GM12878 (cell line): Measurements from ENCODE around the gene ZBTB32. TPM values are rescaled to one million over a fixed set of nuclear protein-coding genes. Genes with fewer than 3 reads are reported as not detected.

ENCODE experiments used
- DPF2 ChIP-seq: fragments of 450-650 bp; IDR thresholded peaks from 2 replicates; pipeline ENCODE4 v1.6.1; 2017; ENCODE audit warnings: mild to moderate bottlenecking
- ESRRA ChIP-seq: IDR thresholded peaks from 2 replicates; pipeline ENCODE4 v1.6.1; 2012; ENCODE audit warnings: mild to moderate bottlenecking, low read length, improper control_type of control experiment
- MTA3 ChIP-seq: IDR thresholded peaks from 2 replicates; pipeline ENCODE4 v1.6.1; 2012; ENCODE audit warnings: low read length, inconsistent platforms, borderline replicate concordance
- PAX5 ChIP-seq: IDR thresholded peaks from 2 replicates; pipeline ENCODE4 v1.6.1; 2011; ENCODE audit warnings: low read depth, low read length, borderline replicate concordance
- PAX8 ChIP-seq: fragments of 450-650 bp; IDR thresholded peaks from 2 replicates; pipeline ENCODE4 v1.6.1; 2017; ENCODE audit warnings: mild to moderate bottlenecking, moderate library complexity
- POLR2A ChIP-seq: IDR thresholded peaks from 2 replicates; pipeline ENCODE4 v1.6.1; 2011; ENCODE audit warnings: low read depth, mild to moderate bottlenecking, low read length
- RAD51 ChIP-seq: fragments of 450-650 bp; IDR thresholded peaks from 2 replicates; pipeline ENCODE4 v1.6.1; 2016; ENCODE audit warnings: moderate library complexity, mild to moderate bottlenecking, inconsistent platforms
- SMAD1 ChIP-seq: fragments of 450-650 bp; IDR thresholded peaks from 2 replicates; pipeline ENCODE4 v1.6.1; 2018; ENCODE audit warnings: mild to moderate bottlenecking, low read depth; ENCODE audit not compliant: partially characterized antibody
- TCF12 ChIP-seq: IDR thresholded peaks from 2 replicates; pipeline ENCODE4 v1.6.1; 2011; ENCODE audit warnings: low read depth, mild to moderate bottlenecking, low read length
- ZSCAN29 ChIP-seq: fragments of 450-650 bp; IDR thresholded peaks from 2 replicates; pipeline ENCODE4 v1.6.1; 2017; ENCODE audit warnings: mild to moderate bottlenecking, moderate library complexity
- polyA plus RNA-seq, 11 experiments: library from polyadenylated mRNA; depleted of rRNA in 4 of 11; unstranded in 6 of 11; stranded (reverse) in 5 of 11; fragments of >200 nt; fragmentation: Nextera tagmentation in 4 of 11; fragmentation: Illumina TruSeq in 1 of 11; extraction: Ambion mirVana in 4 of 11; extraction: Trizol in 1 of 11; gene quantifications; 1 replicate in 1 of 11; 2 replicates in 10 of 11; pipeline versions ENCODE4 v1.2.1 to v1.2.3, GENCODE V29; 2011 to 2016; ENCODE audit warnings: inconsistent platforms in 2 of 11, missing spikeins in 2 of 11, low read depth in 1 of 11
- total RNA-seq, 4 experiments: library from RNA; depleted of rRNA in 3 of 4; stranded (reverse); fragments of >200 nt in 3 of 4; fragmentation: Illumina TruSeq in 1 of 4; extraction: Trizol in 1 of 4; gene quantifications; 2 replicates each; pipeline versions ENCODE4 v1.2.1 to v1.2.3, GENCODE V29; 2013 to 2021
- TF ChIP-seq, protein P1 (sequence below): fragments of 450-650 bp; IDR thresholded peaks from 2 replicates; pipeline ENCODE4 v1.6.1; 2018; ENCODE audit warnings: mild to moderate bottlenecking, low read depth, moderate library complexity; ENCODE audit not compliant: partially characterized antibody
- TF ChIP-seq, protein P2 (sequence below): fragments of 450-650 bp; IDR thresholded peaks from 2 replicates; pipeline ENCODE4 v1.6.1; 2017; ENCODE audit warnings: antibody characterized with exemption, mild to moderate bottlenecking, moderate library complexity
- TF ChIP-seq, protein P3 (sequence below): IDR thresholded peaks from 2 replicates; pipeline ENCODE4 v1.6.1; 2012; ENCODE audit warnings: low read depth, low read length, improper control_type of control experiment
- TF ChIP-seq, protein P4 (sequence below): IDR thresholded peaks from 2 replicates; pipeline ENCODE4 v1.6.1; 2011; ENCODE audit warnings: borderline replicate concordance, low read depth, mild to moderate bottlenecking, moderate library complexity, low read length; ENCODE audit not compliant: insufficient read depth, poor library complexity, severe bottlenecking
- TF ChIP-seq, protein P5 (sequence below): IDR thresholded peaks from 2 replicates; pipeline ENCODE4 v1.6.1; 2011; ENCODE audit warnings: low read depth, mild to moderate bottlenecking, low read length, moderate library complexity, borderline replicate concordance; ENCODE audit errors: extremely low read depth
- TF ChIP-seq, protein P6 (sequence below): IDR thresholded peaks from 2 replicates; pipeline ENCODE4 v1.6.1; 2012; ENCODE audit warnings: low read depth, low read length, improper control_type of control experiment

Gene ZBTB32
- total and polyA plus RNA-seq, 10 of the 15 experiments (the other 5 are each of a cell fraction or from before 2014, with no cell fraction given) = 1.0 to 46.7 (median 16.0) TPM

DNA sequence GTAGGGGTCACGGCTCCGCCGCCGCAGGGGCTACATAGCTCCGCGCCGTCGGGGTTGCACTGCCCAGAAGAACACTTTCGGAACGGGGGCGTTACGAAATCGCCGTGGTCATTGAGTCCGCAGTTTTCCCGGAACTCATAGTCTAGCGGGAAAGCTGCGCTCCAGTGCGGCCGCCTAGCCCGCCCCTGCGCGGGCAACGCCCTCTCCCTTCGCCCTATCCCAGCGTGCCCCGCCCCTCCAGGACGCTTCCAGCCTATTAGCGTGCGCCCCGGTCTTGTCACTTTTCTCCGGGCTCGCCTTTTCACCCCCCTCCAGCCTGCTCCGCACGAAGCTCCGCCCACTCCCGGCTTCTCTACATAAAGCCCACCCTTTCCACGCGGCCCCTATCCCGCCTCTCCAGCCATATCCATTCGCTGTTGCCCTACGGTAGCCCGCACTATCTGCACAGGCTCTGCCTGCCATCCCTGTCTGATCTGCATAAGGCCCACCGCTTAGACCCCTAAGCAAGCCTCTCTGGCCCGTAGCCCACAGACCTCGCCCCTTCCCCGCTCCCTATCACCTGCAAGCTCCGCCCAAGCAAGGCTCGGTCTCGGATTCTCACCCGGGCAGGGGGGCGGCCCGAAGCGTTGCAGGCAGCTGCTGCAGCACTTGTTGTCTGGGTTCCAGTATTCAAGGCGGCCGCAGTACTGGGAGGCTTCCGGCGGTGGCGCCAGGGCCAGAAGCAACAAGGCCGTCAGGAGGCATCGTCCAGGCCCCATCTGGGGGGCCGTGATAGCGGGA, 36.3 kb downstream of the ZBTB32 start (continued):
- TF ChIP-seq, protein P1, sequence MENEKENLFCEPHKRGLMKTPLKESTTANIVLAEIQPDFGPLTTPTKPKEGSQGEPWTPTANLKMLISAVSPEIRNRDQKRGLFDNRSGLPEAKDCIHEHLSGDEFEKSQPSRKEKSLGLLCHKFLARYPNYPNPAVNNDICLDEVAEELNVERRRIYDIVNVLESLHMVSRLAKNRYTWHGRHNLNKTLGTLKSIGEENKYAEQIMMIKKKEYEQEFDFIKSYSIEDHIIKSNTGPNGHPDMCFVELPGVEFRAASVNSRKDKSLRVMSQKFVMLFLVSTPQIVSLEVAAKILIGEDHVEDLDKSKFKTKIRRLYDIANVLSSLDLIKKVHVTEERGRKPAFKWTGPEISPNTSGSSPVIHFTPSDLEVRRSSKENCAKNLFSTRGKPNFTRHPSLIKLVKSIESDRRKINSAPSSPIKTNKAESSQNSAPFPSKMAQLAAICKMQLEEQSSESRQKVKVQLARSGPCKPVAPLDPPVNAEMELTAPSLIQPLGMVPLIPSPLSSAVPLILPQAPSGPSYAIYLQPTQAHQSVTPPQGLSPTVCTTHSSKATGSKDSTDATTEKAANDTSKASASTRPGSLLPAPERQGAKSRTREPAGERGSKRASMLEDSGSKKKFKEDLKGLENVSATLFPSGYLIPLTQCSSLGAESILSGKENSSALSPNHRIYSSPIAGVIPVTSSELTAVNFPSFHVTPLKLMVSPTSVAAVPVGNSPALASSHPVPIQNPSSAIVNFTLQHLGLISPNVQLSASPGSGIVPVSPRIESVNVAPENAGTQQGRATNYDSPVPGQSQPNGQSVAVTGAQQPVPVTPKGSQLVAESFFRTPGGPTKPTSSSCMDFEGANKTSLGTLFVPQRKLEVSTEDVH = no peak
- TF ChIP-seq, protein P2, sequence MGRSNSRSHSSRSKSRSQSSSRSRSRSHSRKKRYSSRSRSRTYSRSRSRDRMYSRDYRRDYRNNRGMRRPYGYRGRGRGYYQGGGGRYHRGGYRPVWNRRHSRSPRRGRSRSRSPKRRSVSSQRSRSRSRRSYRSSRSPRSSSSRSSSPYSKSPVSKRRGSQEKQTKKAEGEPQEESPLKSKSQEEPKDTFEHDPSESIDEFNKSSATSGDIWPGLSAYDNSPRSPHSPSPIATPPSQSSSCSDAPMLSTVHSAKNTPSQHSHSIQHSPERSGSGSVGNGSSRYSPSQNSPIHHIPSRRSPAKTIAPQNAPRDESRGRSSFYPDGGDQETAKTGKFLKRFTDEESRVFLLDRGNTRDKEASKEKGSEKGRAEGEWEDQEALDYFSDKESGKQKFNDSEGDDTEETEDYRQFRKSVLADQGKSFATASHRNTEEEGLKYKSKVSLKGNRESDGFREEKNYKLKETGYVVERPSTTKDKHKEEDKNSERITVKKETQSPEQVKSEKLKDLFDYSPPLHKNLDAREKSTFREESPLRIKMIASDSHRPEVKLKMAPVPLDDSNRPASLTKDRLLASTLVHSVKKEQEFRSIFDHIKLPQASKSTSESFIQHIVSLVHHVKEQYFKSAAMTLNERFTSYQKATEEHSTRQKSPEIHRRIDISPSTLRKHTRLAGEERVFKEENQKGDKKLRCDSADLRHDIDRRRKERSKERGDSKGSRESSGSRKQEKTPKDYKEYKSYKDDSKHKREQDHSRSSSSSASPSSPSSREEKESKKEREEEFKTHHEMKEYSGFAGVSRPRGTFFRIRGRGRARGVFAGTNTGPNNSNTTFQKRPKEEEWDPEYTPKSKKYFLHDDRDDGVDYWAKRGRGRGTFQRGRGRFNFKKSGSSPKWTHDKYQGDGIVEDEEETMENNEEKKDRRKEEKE = no peak
- TF ChIP-seq, protein P3, sequence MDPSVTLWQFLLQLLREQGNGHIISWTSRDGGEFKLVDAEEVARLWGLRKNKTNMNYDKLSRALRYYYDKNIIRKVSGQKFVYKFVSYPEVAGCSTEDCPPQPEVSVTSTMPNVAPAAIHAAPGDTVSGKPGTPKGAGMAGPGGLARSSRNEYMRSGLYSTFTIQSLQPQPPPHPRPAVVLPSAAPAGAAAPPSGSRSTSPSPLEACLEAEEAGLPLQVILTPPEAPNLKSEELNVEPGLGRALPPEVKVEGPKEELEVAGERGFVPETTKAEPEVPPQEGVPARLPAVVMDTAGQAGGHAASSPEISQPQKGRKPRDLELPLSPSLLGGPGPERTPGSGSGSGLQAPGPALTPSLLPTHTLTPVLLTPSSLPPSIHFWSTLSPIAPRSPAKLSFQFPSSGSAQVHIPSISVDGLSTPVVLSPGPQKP = no peak
- TF ChIP-seq POLR2A = peak; percentile 84
- TF ChIP-seq, protein P4, sequence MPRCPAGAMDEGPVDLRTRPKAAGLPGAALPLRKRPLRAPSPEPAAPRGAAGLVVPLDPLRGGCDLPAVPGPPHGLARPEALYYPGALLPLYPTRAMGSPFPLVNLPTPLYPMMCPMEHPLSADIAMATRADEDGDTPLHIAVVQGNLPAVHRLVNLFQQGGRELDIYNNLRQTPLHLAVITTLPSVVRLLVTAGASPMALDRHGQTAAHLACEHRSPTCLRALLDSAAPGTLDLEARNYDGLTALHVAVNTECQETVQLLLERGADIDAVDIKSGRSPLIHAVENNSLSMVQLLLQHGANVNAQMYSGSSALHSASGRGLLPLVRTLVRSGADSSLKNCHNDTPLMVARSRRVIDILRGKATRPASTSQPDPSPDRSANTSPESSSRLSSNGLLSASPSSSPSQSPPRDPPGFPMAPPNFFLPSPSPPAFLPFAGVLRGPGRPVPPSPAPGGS = no peak
- TF ChIP-seq, protein P5, sequence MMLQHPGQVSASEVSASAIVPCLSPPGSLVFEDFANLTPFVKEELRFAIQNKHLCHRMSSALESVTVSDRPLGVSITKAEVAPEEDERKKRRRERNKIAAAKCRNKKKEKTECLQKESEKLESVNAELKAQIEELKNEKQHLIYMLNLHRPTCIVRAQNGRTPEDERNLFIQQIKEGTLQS = no peak
- TF ChIP-seq SMAD1 = peak; percentile 33
- TF ChIP-seq PAX5 = peak; percentile 52; the same call in 1 of the 2 replicates
- TF ChIP-seq TCF12 = peak; percentile 60; the same call in 1 of the 2 replicates
- TF ChIP-seq RAD51 = no peak
- no peak for TF ChIP-seq ESRRA
- no peak for TF ChIP-seq PAX8
- no peak for TF ChIP-seq ZSCAN29
- TF ChIP-seq DPF2 = peak; percentile 37
- TF ChIP-seq MTA3 = no peak
- TF ChIP-seq, protein P6, sequence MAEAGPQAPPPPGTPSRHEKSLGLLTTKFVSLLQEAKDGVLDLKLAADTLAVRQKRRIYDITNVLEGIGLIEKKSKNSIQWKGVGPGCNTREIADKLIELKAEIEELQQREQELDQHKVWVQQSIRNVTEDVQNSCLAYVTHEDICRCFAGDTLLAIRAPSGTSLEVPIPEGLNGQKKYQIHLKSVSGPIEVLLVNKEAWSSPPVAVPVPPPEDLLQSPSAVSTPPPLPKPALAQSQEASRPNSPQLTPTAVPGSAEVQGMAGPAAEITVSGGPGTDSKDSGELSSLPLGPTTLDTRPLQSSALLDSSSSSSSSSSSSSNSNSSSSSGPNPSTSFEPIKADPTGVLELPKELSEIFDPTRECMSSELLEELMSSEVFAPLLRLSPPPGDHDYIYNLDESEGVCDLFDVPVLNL = no peak
